ENCODE measurements around the gene DIAPH2.

Gene DIAPH2

GRCh38 chrX:96696462-96696861, 11.8 kb downstream of the DIAPH2 start:
- ChIA-PET POLR2A (no interaction called here), CTCF (no interaction called here)
- no peak for DNase-seq (ENCODE audit: extremely low spot score)
- no peak for TF ChIP-seq CTBP1 (IDR thresholded peaks at IDR 0.05; ENCODE audit: borderline replicate concordance)
- TF ChIP-seq BHLHE40 (IDR thresholded peaks at IDR 0.05; ENCODE audit: borderline replicate concordance) = no peak
- no peak for TF ChIP-seq NFRKB (IDR thresholded peaks at IDR 0.05)
- TF ChIP-seq ELF4 (IDR thresholded peaks at IDR 0.05) = no peak
- no peak for TF ChIP-seq FOXA1 (IDR thresholded peaks at IDR 0.05)
- no peak for TF ChIP-seq FOXK2 (IDR thresholded peaks at IDR 0.05)
- no peak for TF ChIP-seq FOXM1 (IDR thresholded peaks at IDR 0.05; ENCODE audit: borderline replicate concordance)
- no peak for TF ChIP-seq SP1 (IDR thresholded peaks at IDR 0.05)
- TF ChIP-seq, protein P1, sequence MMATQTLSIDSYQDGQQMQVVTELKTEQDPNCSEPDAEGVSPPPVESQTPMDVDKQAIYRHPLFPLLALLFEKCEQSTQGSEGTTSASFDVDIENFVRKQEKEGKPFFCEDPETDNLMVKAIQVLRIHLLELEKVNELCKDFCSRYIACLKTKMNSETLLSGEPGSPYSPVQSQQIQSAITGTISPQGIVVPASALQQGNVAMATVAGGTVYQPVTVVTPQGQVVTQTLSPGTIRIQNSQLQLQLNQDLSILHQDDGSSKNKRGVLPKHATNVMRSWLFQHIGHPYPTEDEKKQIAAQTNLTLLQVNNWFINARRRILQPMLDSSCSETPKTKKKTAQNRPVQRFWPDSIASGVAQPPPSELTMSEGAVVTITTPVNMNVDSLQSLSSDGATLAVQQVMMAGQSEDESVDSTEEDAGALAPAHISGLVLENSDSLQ (IDR thresholded peaks at IDR 0.05) = no peak
- TF ChIP-seq HDGF (IDR thresholded peaks at IDR 0.05; ENCODE audit: borderline replicate concordance) = no peak
- no peak for TF ChIP-seq LEF1 (IDR thresholded peaks at IDR 0.05; ENCODE audit: borderline replicate concordance)
- TF ChIP-seq ARNT (IDR thresholded peaks at IDR 0.05) = no peak
- no peak for TF ChIP-seq ZNF384 (IDR thresholded peaks at IDR 0.05)
- TF ChIP-seq TARDBP (IDR thresholded peaks at IDR 0.05) = no peak
- TF ChIP-seq SUZ12 (IDR thresholded peaks at IDR 0.05) = no peak

- ChIA-PET POLR2A (no interaction called here), CTCF (no interaction called here)
- TF ChIP-seq ELF4 (IDR thresholded peaks at IDR 0.05) (no peak), FOXK2 (IDR thresholded peaks at IDR 0.05) (no peak), ZNF384 (IDR thresholded peaks at IDR 0.05) (no peak), L3MBTL2 (conservative IDR thresholded peaks at IDR 0.05) (no peak), FOXA1 (IDR thresholded peaks at IDR 0.05) (no peak), NFRKB (IDR thresholded peaks at IDR 0.05) (no peak), CTBP1 (IDR thresholded peaks at IDR 0.05; ENCODE audit: borderline replicate concordance) (no peak), HDGF (IDR thresholded peaks at IDR 0.05; ENCODE audit: borderline replicate concordance) (no peak), FOXM1 (IDR thresholded peaks at IDR 0.05; ENCODE audit: borderline replicate concordance) (no peak), BHLHE40 (IDR thresholded peaks at IDR 0.05; ENCODE audit: borderline replicate concordance) (no peak), TARDBP (IDR thresholded peaks at IDR 0.05) (no peak), SP1 (IDR thresholded peaks at IDR 0.05) (no peak), ARNT (IDR thresholded peaks at IDR 0.05) (no peak), LEF1 (IDR thresholded peaks at IDR 0.05; ENCODE audit: borderline replicate concordance) (no peak), SUZ12 (IDR thresholded peaks at IDR 0.05) (no peak)
- TF ChIP-seq, protein P1 (IDR thresholded peaks at IDR 0.05) = no peak
- no peak for DNase-seq (ENCODE audit: extremely low spot score)
Observed at GRCh38 chrX:96700625-96701024, 16.0 kb downstream of the DIAPH2 start.

GRCh38 chrX:96703379-96703778, 18.7 kb downstream of the DIAPH2 start:
- no peak for DNase-seq (ENCODE audit: extremely low spot score)
- TF ChIP-seq L3MBTL2 (conservative IDR thresholded peaks at IDR 0.05) = no peak
- ChIA-PET CTCF (no interaction called here), POLR2A (no interaction called here)

DNA sequence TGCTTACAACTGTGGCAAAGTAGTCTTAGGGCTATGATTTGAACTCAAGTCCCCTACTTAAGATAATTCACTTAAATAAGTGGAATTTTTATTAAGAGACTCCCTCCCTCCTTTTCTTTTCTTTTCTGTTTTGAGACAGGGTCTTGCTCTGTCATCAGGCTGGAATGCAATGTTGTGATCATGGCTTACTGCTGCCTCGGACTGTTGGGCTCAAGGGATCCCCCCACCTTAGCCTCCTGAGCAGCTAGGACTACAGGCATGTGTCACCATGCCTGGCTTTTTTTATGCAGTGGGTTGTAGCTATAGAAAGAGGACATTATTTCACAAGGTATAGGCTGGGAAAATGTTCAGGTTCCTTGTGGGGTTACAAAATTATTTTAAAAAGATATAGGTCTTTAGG, 19.2 kb downstream of the DIAPH2 start:
- no peak for TF ChIP-seq HDGF (IDR thresholded peaks at IDR 0.05; ENCODE audit: borderline replicate concordance)
- ChIA-PET POLR2A (no interaction called here), CTCF (no interaction called here)
- DNase-seq (ENCODE audit: extremely low spot score) = no peak

GRCh38 chrX:96704629-96705028, 20.0 kb downstream of the DIAPH2 start:
- no peak for DNase-seq (ENCODE audit: extremely low spot score)
- POLR2A ChIA-PET = no interaction called here
- CTCF ChIA-PET = no interaction called here
- no peak for TF ChIP-seq FOXM1 (IDR thresholded peaks at IDR 0.05; ENCODE audit: borderline replicate concordance)
- TF ChIP-seq SUZ12 (IDR thresholded peaks at IDR 0.05) = no peak
- no peak for TF ChIP-seq ELF4 (IDR thresholded peaks at IDR 0.05)
- TF ChIP-seq LEF1 (IDR thresholded peaks at IDR 0.05; ENCODE audit: borderline replicate concordance) = no peak
- no peak for TF ChIP-seq CTBP1 (IDR thresholded peaks at IDR 0.05; ENCODE audit: borderline replicate concordance)
- TF ChIP-seq SP1 (IDR thresholded peaks at IDR 0.05) = no peak
- TF ChIP-seq ARNT (IDR thresholded peaks at IDR 0.05) = no peak
- no peak for TF ChIP-seq HDGF (IDR thresholded peaks at IDR 0.05; ENCODE audit: borderline replicate concordance)
- TF ChIP-seq FOXK2 (IDR thresholded peaks at IDR 0.05) = no peak
- no peak for TF ChIP-seq ZNF384 (IDR thresholded peaks at IDR 0.05)

DNA sequence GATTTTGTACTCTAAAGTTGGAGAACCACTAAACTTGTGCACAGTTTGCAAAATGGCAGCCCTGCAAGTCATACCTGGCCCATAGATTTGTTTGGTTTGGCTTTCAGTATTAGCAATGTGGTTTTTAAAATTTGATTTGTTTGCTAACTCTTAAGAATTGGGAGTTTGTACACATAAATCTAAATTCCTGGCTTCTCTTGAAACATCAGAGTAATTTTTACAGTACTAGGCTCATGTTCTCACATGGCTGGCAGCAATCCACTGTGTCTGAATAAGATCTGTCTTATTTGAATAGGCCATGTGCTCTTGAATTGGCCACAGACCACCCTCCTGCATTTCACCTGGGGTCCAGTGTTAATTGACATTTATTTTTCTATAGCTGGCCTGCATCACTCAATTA, 21.3 kb downstream of the DIAPH2 start:
- TF ChIP-seq BHLHE40 (IDR thresholded peaks at IDR 0.05; ENCODE audit: borderline replicate concordance) (no peak), SUZ12 (IDR thresholded peaks at IDR 0.05) (no peak), LEF1 (IDR thresholded peaks at IDR 0.05; ENCODE audit: borderline replicate concordance) (no peak), L3MBTL2 (conservative IDR thresholded peaks at IDR 0.05) (no peak), FOXM1 (IDR thresholded peaks at IDR 0.05; ENCODE audit: borderline replicate concordance) (no peak), CTBP1 (IDR thresholded peaks at IDR 0.05; ENCODE audit: borderline replicate concordance) (no peak), TARDBP (IDR thresholded peaks at IDR 0.05) (no peak), FOXK2 (IDR thresholded peaks at IDR 0.05) (no peak), NFRKB (IDR thresholded peaks at IDR 0.05) (no peak)
- TF ChIP-seq, protein P1 (IDR thresholded peaks at IDR 0.05) = no peak
- CTCF ChIA-PET = no interaction called here
- no peak for DNase-seq (ENCODE audit: extremely low spot score)
- POLR2A ChIA-PET = no interaction called here

DNA sequence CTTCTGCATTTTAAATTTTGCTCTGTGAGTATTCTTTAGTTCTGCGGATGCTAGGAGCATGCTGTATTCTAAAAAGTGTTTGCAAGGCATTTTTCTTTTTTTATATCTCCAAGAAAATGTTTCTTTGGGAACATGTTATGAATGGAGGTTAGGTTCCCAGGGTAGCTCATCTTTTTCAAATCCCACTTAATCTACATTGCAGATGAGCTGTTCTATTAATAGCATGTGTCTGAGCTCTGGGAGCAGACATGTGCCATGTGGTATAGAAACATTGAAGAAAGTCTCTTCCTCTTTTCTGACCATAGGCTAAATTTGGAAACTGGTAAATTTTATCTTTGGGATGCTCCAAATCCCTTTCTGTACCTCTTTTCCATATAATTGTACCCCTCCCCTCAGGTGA, 23.2 kb downstream of the DIAPH2 start:
- CTCF ChIA-PET = no interaction called here
- POLR2A ChIA-PET = no interaction called here
- DNase-seq (ENCODE audit: extremely low spot score) = no peak

More for the DNA sequence above, 23.2 kb downstream of the DIAPH2 start:
- no peak for TF ChIP-seq NFRKB (IDR thresholded peaks at IDR 0.05)
